ENCODE measurements around the gene NADSYN1.
"Not testable (repeated sequence)": the region's sequence is repeated elsewhere in the genome, so short reads cannot be mapped to it uniquely, and the experiment has no call there.

Gene NADSYN1

DNA sequence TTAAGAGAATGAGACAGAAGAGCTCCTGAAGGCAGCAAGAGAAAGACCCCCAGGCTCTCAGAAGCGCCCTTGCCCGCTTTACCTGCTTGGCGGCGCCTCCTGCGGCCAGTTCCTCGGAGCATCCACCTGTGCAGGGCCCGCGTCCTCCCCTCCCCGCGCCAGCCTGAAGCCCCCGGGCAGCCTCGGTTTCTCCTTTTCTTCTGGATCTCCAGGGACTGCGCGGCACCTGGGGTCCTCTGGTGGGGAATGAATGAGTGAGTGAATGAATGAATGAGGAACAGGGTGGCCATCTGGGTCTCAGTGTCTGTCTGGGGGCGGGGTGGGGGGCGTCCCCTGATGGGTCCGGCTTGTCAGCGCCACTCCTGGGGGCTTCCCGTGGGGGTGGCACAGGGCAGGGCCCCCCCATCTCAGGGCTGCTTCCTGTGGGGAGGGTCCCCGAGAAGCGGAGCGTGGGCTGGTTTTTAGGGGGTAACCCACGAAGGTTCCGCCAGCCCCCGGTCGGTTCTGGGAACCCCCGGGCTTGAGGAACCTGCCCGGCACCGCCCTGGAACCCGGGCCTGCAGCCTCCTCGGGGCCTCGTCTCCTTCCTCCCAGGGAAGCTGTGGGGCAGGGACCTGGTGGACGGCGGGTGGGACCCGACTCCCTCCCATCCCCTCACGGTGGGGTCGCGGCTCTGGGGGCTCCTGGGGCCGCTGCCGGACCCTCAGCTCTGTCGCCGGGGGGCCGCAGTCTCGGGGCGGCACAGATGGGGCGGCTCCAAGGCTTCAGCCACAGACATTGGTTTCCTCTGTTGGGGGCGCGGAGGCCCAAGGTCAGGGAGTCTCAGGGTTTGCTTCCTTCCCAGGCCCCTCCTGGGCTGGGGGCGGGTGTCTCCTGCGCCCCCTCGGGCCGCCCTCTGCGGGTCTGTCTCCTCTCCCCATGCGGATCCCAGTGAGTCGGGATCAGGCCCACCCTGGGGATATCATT, 65.8 kb downstream of the NADSYN1 start:
- Histone ChIP-seq H3K27ac (no peak overlapping the region), H3K9me3 (no peaks in the 10 kb centered on the region), H3K36me3 (no peaks in the 10 kb centered on the region), H3K4me3 (ENCODE audit: low read depth in 1 of 2, low read length in 1 of 2) (no peak overlapping the region), H3K27me3 (no peaks in the 10 kb centered on the region), H3K4me1 (ENCODE audit: control insufficient read depth in 1 of 2, insufficient read depth in 1 of 2, low read depth in 1 of 2, low read length in 1 of 2) (no peaks in the 10 kb centered on the region)
- TF ChIP-seq, protein P1, sequence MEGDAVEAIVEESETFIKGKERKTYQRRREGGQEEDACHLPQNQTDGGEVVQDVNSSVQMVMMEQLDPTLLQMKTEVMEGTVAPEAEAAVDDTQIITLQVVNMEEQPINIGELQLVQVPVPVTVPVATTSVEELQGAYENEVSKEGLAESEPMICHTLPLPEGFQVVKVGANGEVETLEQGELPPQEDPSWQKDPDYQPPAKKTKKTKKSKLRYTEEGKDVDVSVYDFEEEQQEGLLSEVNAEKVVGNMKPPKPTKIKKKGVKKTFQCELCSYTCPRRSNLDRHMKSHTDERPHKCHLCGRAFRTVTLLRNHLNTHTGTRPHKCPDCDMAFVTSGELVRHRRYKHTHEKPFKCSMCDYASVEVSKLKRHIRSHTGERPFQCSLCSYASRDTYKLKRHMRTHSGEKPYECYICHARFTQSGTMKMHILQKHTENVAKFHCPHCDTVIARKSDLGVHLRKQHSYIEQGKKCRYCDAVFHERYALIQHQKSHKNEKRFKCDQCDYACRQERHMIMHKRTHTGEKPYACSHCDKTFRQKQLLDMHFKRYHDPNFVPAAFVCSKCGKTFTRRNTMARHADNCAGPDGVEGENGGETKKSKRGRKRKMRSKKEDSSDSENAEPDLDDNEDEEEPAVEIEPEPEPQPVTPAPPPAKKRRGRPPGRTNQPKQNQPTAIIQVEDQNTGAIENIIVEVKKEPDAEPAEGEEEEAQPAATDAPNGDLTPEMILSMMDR (IDR thresholded peaks at IDR 0.05) = no peak

DNA sequence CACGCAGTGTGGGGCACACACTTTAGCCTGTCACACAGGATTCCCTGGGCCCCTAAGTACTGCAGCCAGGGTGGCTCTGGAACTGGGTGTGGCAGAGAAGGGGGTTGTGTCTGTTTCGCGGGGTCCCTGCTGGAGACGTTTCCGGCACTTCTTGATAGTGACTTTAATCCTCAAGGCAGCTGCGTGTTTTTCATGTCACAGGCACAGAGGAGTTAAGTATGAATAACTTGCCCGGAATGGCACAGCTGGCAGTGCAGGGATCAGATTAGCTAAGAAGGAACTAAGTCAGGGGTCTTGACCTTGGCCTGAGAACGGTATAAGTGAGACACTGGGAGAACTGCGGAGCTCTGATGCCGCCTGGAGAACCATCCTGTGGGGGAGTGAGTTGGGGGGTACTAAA, 66.5 kb downstream of the NADSYN1 start:
- Histone ChIP-seq H3K27me3 (no peaks in the 10 kb centered on the region), H3K27ac (no peak overlapping the region), H3K4me1 (ENCODE audit: control insufficient read depth in 1 of 2, insufficient read depth in 1 of 2, low read depth in 1 of 2, low read length in 1 of 2) (no peaks in the 10 kb centered on the region), H3K4me3 (ENCODE audit: low read depth in 1 of 2, low read length in 1 of 2) (no peak overlapping the region), H3K9me3 (no peaks in the 10 kb centered on the region), H3K36me3 (no peaks in the 10 kb centered on the region)
- TF ChIP-seq, protein P1 (IDR thresholded peaks at IDR 0.05) = no peak

DNA sequence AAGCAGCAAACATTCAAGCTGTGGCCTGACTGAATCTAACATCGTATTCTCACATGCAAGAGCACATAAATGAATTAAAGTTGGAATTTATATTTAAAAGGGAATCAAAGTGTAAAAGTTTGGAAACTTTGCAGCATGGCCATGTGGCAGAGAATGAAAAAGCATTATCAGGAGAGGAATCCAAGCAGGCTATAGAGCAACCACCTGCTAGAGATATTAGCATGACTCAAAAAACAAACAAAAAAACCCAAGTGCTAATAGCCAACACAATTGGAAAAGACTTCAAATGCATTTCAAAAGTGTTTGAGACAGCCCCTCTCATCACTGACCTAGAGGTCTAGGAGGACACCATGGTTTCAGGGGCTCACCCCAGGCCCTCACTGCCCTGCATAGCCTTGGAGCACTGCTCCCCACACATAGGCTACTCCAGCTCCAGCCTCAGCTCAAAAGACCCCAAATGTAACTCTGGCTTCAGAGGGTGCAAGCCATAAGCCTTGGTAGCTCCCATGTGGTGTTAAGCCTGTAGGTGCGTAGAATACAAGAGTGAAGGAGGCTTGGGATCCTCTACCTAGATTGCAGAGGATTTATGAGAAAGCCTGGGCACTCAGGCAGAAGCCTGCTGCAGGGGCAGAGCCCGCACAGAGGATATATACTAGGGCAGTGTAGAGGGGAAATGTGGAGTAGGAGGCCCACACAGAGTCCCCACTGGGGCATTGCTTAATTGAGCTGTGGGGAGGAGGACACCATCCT, 72.4 kb downstream of the NADSYN1 start:
- TF ChIP-seq, protein P1 (IDR thresholded peaks at IDR 0.05) = no peak

DNA sequence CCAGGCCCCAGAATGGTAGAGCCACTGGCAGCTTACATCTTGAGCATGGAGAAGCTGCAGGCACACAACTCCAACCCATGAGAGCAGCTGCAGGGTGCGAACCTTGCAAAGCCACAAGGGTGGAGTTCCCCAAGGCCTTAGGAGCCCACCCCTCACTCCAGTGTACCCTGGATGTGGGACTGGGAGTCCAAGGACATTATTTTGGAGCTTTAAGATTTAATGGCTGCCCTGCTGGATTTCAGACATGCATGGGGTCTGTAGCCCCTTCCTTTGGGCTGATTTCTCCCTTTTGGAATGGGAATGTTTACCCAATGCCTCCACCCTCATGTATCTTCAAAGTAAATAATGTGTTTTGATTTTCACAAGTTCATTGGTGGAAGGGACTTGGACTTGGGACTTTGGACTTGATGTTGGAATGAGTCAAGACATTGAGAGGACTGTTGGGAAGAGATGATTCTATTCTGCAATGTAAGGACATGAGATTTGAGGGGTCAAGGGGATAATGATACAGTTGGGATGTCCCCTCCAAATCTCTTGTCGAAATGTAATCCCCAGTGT, 73.0 kb downstream of the NADSYN1 start:
- Histone ChIP-seq H3K9me3 (no peaks in the 10 kb centered on the region), H3K4me3 (ENCODE audit: low read depth in 1 of 2, low read length in 1 of 2) (no peak overlapping the region), H3K4me1 (ENCODE audit: control insufficient read depth in 1 of 2, insufficient read depth in 1 of 2, low read depth in 1 of 2, low read length in 1 of 2) (no peaks in the 10 kb centered on the region), H3K36me3 (no peaks in the 10 kb centered on the region), H3K27ac (no peak overlapping the region), H3K27me3 (no peaks in the 10 kb centered on the region)
- TF ChIP-seq, protein P1 (IDR thresholded peaks at IDR 0.05) = no peak

More for the DNA sequence above, 72.4 kb downstream of the NADSYN1 start:
- no peaks in the 10 kb centered on the region for H3K9me3 ChIP-seq
- no peak overlapping the region for H3K4me3 ChIP-seq (ENCODE audit: low read depth in 1 of 2, low read length in 1 of 2)
- H3K27ac ChIP-seq = no peak overlapping the region
- H3K36me3 ChIP-seq = no peaks in the 10 kb centered on the region
- H3K27me3 ChIP-seq = no peaks in the 10 kb centered on the region
- H3K4me1 ChIP-seq (ENCODE audit: control insufficient read depth in 1 of 2, insufficient read depth in 1 of 2, low read depth in 1 of 2, low read length in 1 of 2) = no peaks in the 10 kb centered on the region

DNA sequence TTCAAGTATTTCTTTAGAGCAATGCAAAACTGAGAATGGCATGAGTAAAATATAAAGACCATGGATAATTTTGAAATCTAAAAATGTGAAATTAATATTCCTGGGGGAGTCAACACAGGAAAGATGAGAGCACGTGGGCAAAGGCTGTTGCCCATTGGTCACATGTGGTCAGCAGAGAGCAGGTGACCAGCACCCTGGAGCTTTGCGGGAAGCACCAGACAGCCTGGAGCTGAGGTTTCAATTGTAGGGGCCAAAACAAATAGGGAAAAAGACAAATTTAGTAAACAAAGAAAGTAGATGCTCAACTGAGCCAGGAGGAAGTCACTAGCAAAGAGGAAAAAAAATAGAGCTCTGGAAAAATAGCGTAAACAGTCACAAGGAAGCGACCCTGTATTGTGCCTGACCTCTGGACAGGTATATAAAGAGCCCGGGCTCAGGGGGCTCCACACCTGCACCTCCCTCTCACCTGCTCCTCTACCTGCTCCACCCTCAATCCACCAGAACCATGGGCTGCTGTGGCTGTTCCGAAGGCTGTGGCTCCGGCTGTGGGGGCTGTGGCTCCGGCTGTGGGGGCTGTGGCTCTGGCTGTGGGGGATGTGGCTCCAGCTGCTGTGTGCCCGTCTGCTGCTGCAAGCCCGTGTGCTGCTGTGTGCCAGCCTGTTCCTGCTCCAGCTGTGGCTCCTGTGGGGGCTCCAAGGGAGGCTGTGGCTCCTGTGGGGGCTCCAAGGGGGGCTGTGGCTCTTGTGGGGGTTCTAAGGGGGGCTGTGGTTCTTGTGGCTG, 74.0 kb downstream of the NADSYN1 start, which contains the start of gene KRTAP5-7:
KRTAP5-7 (plus strand) TSS at position 472 of the 780 bp plus-strand sequence; CDS start at position 506, 34 bp downstream.
- not testable (repeated sequence) for H3K36me3 ChIP-seq; H3K9me3 ChIP-seq; H3K4me1 ChIP-seq (ENCODE audit: control insufficient read depth in 1 of 2, insufficient read depth in 1 of 2, low read depth in 1 of 2, low read length in 1 of 2); H3K27ac ChIP-seq; H3K4me3 ChIP-seq (ENCODE audit: low read depth in 1 of 2, low read length in 1 of 2); H3K27me3 ChIP-seq
